ENCODE measurements around the gene PTGER3.
"Not testable (repeated sequence)": the region's sequence is repeated elsewhere in the genome, so short reads cannot be mapped to it uniquely, and the experiment has no call there.

The PTGER3 gene

GRCh38 chr1:71001624-71002023, 46.0 kb downstream of the PTGER3 start:
- no peak for FAIRE-seq

GRCh38 chr1:70997793-70998192, 49.8 kb downstream of the PTGER3 start:
- FAIRE-seq: no peak

GRCh38 chr1:70994753-70995268, 52.8 kb downstream of the PTGER3 start:
- no peak for FAIRE-seq

- FAIRE-seq: no peak
Measured at GRCh38 chr1:70993798-70994197, 53.8 kb downstream of the PTGER3 start.

GRCh38 chr1:70992521-70992920, 55.1 kb downstream of the PTGER3 start:
- FAIRE-seq: no peak

- no peak for FAIRE-seq
Measured at GRCh38 chr1:70990469-70991253, 57.0 kb downstream of the PTGER3 start.

- FAIRE-seq: no peak
Measured at GRCh38 chr1:70987497-70987896, 60.1 kb downstream of the PTGER3 start.

- not testable (repeated sequence) for FAIRE-seq
Measured at GRCh38 chr1:70985776-70986225, 61.8 kb downstream of the PTGER3 start.

- not testable (repeated sequence) for FAIRE-seq
Measured at GRCh38 chr1:70985278-70985677, 62.3 kb downstream of the PTGER3 start.

GRCh38 chr1:70980361-70980760, 67.3 kb downstream of the PTGER3 start:
- FAIRE-seq: no peak

- no peak for FAIRE-seq
Measured at GRCh38 chr1:70979881-70980280, 67.7 kb downstream of the PTGER3 start.

- no peak for FAIRE-seq
Measured at GRCh38 chr1:70979313-70979712, 68.3 kb downstream of the PTGER3 start.

- no peak for FAIRE-seq
Measured at GRCh38 chr1:70978623-70979022, 69.0 kb downstream of the PTGER3 start.

- FAIRE-seq: no peak
Measured at GRCh38 chr1:70977575-70977974, 70.0 kb downstream of the PTGER3 start.

- no peak for FAIRE-seq
Measured at GRCh38 chr1:70977041-70977440, 70.6 kb downstream of the PTGER3 start.

GRCh38 chr1:70973754-70974153, 73.9 kb downstream of the PTGER3 start:
- no peak for FAIRE-seq

GRCh38 chr1:70970407-70970806, 77.2 kb downstream of the PTGER3 start:
- no peak for FAIRE-seq

- FAIRE-seq: no peak
Measured at GRCh38 chr1:70966018-70966638, 81.5 kb downstream of the PTGER3 start.

- no peak for FAIRE-seq
Measured at GRCh38 chr1:70963374-70963773, 84.2 kb downstream of the PTGER3 start.

GRCh38 chr1:70961374-70961975, 86.1 kb downstream of the PTGER3 start:
- FAIRE-seq: no peak

GRCh38 chr1:70948396-70949017, 99.1 kb downstream of the PTGER3 start:
- no peak for FAIRE-seq

- no peak for FAIRE-seq
Measured at GRCh38 chr1:70947835-70948234, 99.8 kb downstream of the PTGER3 start.

- no peak for FAIRE-seq
Measured at GRCh38 chr1:70945676-70946075, 101.9 kb downstream of the PTGER3 start.
